Inflammatory macrophage (primary cell): ENCODE measurements around the gene TIFAB.
"Not testable (repeated sequence)": the region's sequence is repeated elsewhere in the genome, so short reads cannot be mapped to it uniquely, and the experiment has no call there.

Experiments used
- DNase-seq, 2 donors: peaks; one replicate each; pipeline ENCODE4 v3.0.0-alpha.2; 2020 to 2022
- total RNA-seq, 18 experiments: gene quantifications; one replicate each; lab custom pipeline; 2026; ENCODE audit warnings: mixed read lengths in 6 of 18, inconsistent platforms in 2 of 18; lab: John Stamatoyannopoulos, UW

The TIFAB gene
- 0.06 to 1.6 (median 0.47) reads per million in 18 experiments for total RNA-seq

DNA sequence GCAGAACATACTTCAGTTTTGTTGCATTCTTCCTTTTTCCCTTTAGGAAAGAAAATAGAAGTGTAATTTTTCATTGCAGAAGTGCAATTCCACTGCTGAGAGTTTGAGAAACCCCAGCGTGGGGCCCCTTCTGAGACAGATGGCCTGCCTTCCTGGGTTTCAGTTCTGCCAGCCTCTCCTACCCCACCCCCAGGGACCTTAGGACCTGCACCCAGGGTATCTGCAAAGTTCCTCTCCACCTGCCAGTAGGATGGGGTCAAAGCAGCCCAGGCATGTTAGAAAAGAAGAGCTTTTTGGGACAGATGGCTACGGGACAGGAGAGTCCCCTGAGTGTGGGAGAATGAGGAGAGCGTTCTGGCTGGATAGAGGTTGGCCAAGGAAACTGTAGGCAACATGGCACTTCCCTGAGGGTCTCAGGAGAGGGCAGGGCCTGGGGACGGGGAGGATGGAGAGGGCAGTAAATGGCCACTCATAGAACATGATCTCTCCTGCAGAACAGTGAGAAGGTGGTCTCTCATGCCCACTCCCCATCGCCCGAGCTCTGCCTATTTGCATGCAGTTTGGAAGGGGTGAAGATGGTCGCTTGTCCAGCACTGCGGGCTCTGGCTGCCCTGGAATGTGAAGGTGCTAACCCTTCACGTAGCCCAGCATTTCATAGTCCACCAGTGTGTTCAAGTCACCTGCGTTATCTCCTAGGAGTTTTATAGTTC is at the start of gene TIFAB:
TIFAB (minus strand) TSS at position 31 of the 710 bp plus-strand sequence. CDS start 2,412 bp downstream, outside the sequence.
- DNase-seq: no peak

GRCh38 chr5:135498637-135498995 is 46.5 kb upstream of the TIFAB start:
- DNase-seq: no peak

DNA sequence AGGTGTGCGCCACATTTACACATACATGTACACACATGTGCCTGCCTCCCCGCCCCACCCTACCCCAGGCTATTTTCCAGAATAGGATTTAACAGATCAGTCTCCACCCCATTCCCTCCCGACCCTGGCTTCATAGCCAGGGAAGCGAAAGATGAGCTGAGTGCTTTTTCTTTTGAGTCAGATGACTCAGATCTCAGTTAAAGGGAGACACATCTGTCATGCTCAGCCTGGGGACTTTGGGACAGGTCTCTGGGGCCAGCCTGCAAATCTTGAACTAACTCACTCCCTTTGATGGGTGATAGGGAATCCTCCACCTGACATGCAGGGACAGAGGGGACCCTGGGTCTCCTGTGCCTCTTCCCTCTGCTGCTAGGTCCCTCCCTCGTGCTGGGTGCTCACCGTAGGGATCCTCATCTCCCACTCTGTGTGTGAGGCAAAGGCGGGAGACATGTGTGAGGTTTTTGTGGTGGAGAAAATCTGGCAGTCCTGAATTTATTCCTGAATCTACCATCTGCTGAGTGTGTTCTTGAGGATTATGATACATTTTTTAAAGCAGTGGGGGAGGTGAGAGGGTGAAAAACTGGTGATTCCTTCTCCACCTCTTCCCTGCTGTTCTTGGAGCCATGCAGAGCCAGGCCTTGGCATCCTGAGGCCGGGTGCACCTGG is 46.0 kb upstream of the TIFAB start:
- no peak for DNase-seq

DNA sequence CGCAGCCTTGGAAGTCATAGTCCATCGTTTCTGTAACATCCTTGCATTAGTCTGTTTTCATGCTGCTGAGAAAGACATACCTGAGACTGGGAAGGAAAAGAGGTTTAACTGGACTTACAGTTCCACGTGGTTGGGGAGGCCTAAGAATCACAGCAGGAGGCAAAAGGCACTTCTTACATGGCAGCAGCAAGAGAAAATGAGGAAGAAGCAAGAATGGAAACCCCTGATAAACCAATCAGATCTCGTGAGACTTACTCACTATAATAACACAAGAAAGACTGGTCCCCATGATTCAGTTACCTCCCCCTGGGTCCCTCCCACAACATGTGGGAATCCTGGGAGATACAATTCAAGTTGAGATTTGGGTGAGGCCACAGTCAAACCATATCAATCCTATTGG is 43.4 kb upstream of the TIFAB start:
- not testable (repeated sequence) for DNase-seq

DNA sequence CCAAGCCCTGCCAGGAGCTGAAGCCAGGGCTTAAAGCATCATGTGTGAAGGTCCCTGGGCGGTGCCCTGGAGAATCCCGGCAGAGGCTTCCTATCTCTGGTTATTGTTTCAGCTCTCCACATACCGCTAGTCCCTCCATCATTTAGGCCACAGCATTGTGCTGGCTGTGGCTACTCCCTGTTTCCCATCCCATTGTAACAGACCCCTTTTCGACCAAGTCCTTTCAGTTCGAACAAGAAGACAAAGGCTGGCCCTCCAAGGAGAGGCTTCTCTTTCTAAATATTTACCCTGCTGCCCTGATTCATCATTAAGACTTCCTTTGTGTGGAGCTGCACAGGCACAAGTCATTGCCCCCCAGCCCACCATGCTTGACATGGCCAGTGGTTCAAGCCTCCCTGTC is 42.0 kb upstream of the TIFAB start:
- no peak for DNase-seq

DNA sequence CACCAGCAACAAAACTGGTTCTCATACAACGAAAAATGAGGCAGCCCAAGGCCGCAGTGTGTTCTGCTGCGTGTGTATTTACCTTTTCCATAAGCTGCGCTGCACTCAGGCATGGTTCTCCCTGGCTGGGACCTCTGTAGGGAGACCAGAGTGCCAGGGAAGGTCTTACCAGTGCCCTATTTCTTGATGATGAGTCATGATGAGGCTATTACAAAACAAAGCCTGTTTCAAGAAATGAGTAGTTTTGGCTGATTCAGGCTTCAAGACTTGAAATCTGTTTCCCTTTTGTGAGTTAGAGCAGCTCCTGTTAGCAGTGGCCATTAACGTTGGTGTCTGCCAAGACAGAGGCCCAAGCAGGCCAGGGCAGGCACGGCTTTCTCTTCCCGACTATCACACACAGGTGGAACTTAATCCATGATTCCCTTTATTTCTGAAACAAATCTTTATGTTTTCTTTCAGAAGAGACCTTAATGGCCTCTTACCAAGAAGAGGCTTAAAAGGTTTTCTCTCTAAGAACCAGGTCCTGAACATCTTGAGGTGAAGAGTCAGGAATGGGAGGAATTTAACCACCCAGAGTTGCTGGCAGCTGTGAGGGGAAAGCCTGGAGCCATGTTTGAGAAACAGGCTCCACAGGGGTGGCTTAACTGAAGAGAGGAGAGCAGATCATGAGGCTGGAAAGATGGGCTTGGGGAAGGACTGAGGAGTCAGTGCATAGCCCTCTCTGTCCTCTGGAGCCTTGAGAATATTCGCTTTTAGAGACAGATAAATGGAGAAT is 41.4 kb upstream of the TIFAB start:
- peak; percentile 84 to 91 for DNase-seq

DNA sequence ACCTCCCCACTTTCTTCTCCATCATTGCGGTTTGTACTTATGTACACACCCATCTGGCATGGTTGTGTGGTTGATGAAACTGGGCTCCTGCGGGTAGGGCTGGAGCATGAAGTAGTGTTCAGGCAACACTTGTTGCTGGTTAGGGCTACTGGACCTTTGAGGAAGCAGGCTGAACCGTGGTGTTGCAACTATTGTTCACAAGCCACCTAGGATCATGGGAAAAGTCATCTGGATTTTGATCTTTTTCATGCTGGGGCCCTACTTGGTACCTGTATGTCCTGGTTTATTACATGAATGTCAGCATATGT is 40.1 kb upstream of the TIFAB start:
- DNase-seq: peak; percentile 24 to 35

- no peak for DNase-seq
These were observed 39.6 kb upstream of the TIFAB start for GRCh38 chr5:135491552-135492318.

DNA sequence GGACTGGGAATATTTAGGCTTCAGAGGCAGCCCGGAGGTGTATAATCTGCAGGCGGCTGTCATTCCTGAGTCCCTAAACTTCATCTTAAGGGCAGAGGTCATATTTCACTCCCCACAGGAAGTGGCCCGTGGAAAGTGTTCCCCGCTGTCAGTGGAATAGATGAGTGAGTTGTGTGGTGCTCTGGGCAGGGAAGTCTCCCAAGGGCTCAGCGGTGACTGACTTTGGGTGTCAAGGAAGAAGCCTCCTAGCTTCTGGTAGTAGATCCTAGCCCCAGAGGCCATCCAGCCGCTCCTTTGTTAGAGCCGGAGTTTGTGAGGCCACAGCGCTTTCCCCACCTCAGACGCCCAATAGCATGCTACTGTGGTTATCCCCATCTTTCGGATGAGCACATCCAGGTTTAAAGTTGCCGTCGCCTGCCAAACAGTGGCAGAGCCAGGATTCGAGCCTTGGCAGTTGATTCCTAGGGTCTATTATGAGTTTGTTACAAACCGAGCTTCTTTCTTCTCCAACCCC is 38.9 kb upstream of the TIFAB start:
- no peak for DNase-seq

- DNase-seq: peak in 1 of 2 donors; percentile 56
These were observed 38.3 kb upstream of the TIFAB start for GRCh38 chr5:135490245-135491037.

GRCh38 chr5:135489466-135490244 is 37.5 kb upstream of the TIFAB start:
- no peak for DNase-seq

DNA sequence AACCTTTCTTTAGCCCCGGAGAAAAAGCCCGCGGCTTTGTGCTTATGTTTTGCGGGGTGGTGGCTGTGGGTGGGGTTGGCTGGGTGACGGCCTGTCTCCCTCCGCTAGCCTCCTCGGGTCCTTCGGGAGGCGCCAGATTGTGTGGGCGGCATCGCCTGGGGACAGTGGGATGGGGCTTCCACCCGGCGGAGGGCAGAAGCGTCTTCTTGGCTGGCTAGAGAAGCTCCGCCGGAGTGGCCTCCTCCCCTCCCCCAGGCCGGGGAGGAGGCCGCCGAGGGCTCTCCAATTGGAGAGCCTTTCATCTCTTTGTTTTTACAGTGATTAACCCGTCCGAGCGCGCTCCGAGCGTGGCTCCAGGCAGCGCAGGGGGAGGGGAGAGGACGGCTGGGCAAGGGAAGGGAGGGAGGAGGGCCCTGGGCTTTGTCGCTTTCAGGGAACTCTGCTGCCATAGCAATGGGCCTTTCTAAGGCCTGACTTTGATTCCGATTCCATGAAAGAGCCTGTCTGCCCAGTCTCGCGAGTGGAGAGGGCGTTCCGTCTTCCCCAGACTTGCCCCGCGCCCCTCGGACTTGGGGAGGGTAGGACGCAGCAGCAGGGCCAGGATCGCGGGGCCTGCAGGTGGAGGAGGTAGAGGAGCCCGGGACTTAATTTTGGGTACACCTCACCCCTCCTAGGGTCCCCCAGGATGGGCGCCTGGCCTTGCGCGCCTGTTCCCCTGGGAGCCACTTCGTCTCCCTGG is 36.7 kb upstream of the TIFAB start:
- no peak for DNase-seq

GRCh38 chr5:135487839-135488514 is 35.8 kb upstream of the TIFAB start:
- DNase-seq: no peak

DNA sequence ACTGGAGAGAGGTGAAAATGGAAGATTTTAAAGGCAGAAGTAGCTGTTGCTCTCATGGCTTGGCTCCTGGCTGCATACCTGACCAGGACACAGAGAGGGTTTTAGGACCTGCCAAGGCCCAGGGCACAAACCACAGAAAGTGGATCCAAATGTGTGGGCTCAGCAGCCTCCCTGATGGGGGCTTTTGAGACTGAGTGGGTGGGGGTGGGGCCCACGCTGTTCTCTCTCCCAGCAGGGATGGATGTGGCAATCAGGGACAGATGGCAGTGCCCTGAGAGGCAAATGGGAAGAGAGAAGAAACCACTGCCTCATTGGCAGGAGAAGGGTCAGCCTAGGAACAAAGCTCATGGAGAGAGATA is 34.9 kb upstream of the TIFAB start:
- no peak for DNase-seq

- DNase-seq: no peak
These were observed 34.2 kb upstream of the TIFAB start for GRCh38 chr5:135486131-135487036.

GRCh38 chr5:135484674-135485086 is 32.5 kb upstream of the TIFAB start:
- DNase-seq: no peak

- no peak for DNase-seq
These were observed 31.1 kb upstream of the TIFAB start for GRCh38 chr5:135483254-135483653.

GRCh38 chr5:135482381-135482933 is 30.3 kb upstream of the TIFAB start:
- peak; percentile 8 to 47 for DNase-seq
